Loucy (cell line): ENCODE measurements around the gene TMEM38B.

Experiments
- EZH2phosphoT487 ChIP-seq: fragments of 200-600 bp; IDR thresholded peaks from 2 replicates; pipeline ENCODE4 v1.6.1; 2018; ENCODE audit warnings: antibody characterized with exemption, mild to moderate bottlenecking, moderate library complexity, borderline replicate concordance
- TF ChIP-seq, protein P1 (sequence below): fragments of 200-600 bp; sonication (generic); conservative IDR thresholded peaks from 2 replicates; pipeline ENCODE4 v1.5.1; 2014; ENCODE audit warnings: mild to moderate bottlenecking, antibody characterized with exemption, low read length

DNA sequence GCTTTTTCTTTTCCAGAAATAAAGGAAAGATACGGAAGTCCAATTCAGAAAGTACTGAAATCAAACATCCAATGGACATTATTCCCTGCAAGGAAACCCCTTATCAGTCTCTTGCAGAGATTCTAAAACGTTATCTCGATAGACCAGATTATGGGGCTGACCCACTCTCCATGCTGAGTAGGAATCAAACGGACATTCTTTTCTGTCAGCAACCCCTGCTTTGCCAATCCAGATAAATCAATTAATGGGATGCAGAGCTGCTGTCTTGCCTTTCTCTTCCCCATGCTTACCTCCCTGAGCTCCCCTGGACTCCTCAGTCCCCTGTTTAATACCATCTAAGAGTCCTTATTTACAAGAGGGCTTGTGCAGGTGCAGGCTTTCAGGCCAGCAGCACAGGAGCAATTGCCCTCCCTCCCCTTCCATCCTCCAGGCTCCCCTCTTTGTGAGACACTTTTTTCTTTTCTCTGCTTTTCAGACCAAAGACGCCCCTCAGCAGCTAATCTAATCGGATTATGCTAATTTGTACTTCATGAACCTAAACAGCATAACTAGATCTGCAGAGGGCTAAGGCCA is 17.9 kb upstream of the TMEM38B start:
- TF ChIP-seq, protein P1, sequence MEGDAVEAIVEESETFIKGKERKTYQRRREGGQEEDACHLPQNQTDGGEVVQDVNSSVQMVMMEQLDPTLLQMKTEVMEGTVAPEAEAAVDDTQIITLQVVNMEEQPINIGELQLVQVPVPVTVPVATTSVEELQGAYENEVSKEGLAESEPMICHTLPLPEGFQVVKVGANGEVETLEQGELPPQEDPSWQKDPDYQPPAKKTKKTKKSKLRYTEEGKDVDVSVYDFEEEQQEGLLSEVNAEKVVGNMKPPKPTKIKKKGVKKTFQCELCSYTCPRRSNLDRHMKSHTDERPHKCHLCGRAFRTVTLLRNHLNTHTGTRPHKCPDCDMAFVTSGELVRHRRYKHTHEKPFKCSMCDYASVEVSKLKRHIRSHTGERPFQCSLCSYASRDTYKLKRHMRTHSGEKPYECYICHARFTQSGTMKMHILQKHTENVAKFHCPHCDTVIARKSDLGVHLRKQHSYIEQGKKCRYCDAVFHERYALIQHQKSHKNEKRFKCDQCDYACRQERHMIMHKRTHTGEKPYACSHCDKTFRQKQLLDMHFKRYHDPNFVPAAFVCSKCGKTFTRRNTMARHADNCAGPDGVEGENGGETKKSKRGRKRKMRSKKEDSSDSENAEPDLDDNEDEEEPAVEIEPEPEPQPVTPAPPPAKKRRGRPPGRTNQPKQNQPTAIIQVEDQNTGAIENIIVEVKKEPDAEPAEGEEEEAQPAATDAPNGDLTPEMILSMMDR, result no peak
- TF ChIP-seq EZH2phosphoT487, result no peak
